PC-9 (cell line): Measurements from ENCODE around the gene DISC1.
"Not testable (repeated sequence)": the region's sequence is repeated elsewhere in the genome, so short reads cannot be mapped to it uniquely, and the experiment has no call there.

ENCODE experiments used
- EZH2 ChIP-seq: fragments of 200-600 bp; sonication (generic); IDR thresholded peaks from 2 replicates; pipeline ENCODE4 v1.8.0; 2017; ENCODE audit warnings: antibody characterized with exemption, low read depth
- TF ChIP-seq, protein P1 (sequence below): fragments of 200-600 bp; sonication (generic); conservative IDR thresholded peaks from 2 replicates; pipeline ENCODE4 v1.6.1; 2017; ENCODE audit warnings: mixed run types, antibody characterized with exemption, mild to moderate bottlenecking, moderate library complexity

DNA sequence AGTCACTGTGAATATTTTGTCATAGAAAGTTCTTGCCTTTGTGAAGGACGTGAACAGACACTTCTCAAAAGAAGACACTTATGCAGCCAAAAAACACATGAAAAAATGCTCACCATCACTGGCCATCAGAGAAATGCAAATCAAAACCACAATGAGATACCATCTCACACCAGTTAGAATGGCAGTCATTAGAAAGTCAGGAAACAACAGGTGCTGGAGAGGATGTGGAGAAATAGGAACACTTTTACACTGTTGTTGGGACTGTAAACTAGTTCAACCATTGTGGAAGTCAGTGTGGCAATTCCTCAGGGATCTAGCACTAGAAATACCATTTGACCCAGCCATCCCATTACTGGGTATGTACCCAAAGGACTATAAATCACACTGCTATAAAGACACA, 33.3 kb upstream of the DISC1 start:
- TF ChIP-seq, protein P1, sequence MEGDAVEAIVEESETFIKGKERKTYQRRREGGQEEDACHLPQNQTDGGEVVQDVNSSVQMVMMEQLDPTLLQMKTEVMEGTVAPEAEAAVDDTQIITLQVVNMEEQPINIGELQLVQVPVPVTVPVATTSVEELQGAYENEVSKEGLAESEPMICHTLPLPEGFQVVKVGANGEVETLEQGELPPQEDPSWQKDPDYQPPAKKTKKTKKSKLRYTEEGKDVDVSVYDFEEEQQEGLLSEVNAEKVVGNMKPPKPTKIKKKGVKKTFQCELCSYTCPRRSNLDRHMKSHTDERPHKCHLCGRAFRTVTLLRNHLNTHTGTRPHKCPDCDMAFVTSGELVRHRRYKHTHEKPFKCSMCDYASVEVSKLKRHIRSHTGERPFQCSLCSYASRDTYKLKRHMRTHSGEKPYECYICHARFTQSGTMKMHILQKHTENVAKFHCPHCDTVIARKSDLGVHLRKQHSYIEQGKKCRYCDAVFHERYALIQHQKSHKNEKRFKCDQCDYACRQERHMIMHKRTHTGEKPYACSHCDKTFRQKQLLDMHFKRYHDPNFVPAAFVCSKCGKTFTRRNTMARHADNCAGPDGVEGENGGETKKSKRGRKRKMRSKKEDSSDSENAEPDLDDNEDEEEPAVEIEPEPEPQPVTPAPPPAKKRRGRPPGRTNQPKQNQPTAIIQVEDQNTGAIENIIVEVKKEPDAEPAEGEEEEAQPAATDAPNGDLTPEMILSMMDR: not testable (repeated sequence)
- TF ChIP-seq EZH2: not testable (repeated sequence)
